IPS-18a (cell line): ENCODE data around the gene EPHA1.

ENCODE experiments used
- H3K27ac ChIP-seq: one replicate; pipeline ENCODE4 v1.5.1; 2013; ENCODE audit warnings: low read length
- H3K27me3 ChIP-seq: one replicate; pipeline ENCODE4 v1.6.1; 2013; ENCODE audit warnings: mild to moderate bottlenecking, low read length; ENCODE audit not compliant: control insufficient read depth, insufficient read depth
- H3K36me3 ChIP-seq: one replicate; pipeline ENCODE4 v1.6.1; 2013; ENCODE audit warnings: low read depth, low read length; ENCODE audit not compliant: control insufficient read depth
- H3K4me1 ChIP-seq: one replicate; pipeline ENCODE4 v1.6.1; 2013; ENCODE audit warnings: low read depth, low read length; ENCODE audit not compliant: control insufficient read depth
- H3K4me3 ChIP-seq: one replicate; pipeline ENCODE4 v1.5.1; 2013; ENCODE audit warnings: low read length
- H3K9ac ChIP-seq: one replicate; pipeline ENCODE4 v1.6.1; 2013; ENCODE audit warnings: mild to moderate bottlenecking, low read length, moderate library complexity
- H3K9me3 ChIP-seq: one replicate; pipeline ENCODE4 v1.6.1; 2013; ENCODE audit warnings: low read depth, low read length; ENCODE audit not compliant: control insufficient read depth

The EPHA1 gene

DNA sequence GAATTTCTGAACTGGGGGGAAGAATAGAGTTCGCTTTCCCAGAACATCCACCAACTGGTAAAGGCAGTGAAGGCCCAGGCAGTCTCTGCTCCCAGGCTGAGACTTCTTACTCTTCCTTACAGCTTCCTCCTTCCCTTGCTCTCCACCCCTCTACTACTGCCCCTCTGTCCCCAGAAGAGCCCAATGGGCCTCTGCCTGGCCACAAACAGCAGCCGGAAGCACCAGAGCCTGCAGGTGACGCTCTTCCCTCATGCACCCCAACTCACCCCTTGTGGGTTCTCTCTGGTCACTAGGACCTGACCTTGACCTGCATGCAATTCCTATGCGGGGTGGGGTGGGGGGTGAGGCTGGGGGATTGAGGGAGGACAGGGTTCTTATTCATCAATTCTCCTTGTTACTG lies 62.6 kb downstream of the EPHA1 start:
- H3K36me3 ChIP-seq: no peaks in the 10 kb centered on the region
- no peaks in the 10 kb centered on the region for H3K4me1 ChIP-seq
- H3K9ac ChIP-seq: no peak overlapping the region
- no peaks in the 10 kb centered on the region for H3K9me3 ChIP-seq
- no peak overlapping the region for H3K27ac ChIP-seq
- peaks cover 14% of the 10 kb centered on the region for H3K27me3 ChIP-seq
- no peak overlapping the region for H3K4me3 ChIP-seq

DNA sequence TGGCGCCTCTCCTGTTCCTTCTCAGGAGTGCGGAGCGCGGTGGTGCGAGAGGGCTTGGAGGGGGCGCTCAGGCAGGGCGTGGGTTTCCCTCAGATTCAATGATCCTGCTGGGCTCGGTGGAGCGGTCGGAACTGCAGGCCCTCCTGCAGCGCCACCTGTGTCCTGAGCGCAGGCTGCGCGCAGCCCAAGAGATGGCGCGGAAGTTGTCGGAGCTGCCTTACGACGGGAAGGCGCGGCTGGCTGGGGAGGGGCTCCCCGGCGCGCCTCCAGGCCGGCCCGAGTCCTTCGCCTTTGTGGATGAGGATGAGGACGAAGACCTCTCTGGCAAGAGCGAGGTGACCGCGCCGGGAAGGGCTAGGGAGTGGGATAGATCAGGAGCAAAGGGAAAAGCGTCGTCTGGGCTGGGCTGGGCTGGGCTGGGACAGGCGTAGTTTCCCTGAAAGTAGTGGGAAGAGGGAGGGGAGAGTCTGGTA lies 63.2 kb downstream of the EPHA1 start:
- H3K4me3 ChIP-seq: peak overlapping the region; percentile 55
- H3K27me3 ChIP-seq: peaks cover 14% of the 10 kb centered on the region
- H3K9ac ChIP-seq: no peak overlapping the region
- H3K27ac ChIP-seq: no peak overlapping the region
- H3K4me1 ChIP-seq: no peaks in the 10 kb centered on the region
- no peaks in the 10 kb centered on the region for H3K36me3 ChIP-seq
- H3K9me3 ChIP-seq: no peaks in the 10 kb centered on the region

DNA sequence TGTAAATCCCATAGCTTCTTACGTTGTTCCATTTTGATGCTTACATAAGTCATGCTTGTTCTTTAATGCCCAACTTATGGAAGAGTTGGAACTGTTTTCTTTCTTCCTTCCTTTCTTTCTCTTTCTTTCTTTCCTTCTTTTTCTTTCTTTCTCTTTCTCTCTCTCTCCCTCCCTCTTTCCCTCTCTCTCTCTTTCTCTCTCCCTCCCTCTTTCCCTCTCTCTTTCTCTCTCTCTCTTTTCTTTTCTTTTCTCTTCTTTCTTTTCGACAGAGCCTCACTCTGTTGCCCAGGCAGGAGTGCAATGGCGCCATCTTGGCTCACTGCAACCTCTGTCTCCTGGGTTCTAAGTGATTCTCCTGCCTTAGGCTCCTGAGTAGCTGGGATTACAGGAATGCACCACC lies 65.1 kb downstream of the EPHA1 start:
- Histone ChIP-seq H3K9me3 (no peaks in the 10 kb centered on the region), H3K4me3 (no peak overlapping the region), H3K9ac (no peak overlapping the region), H3K27me3 (peaks cover 14% of the 10 kb centered on the region), H3K4me1 (no peaks in the 10 kb centered on the region), H3K36me3 (no peaks in the 10 kb centered on the region), H3K27ac (no peak overlapping the region)

DNA sequence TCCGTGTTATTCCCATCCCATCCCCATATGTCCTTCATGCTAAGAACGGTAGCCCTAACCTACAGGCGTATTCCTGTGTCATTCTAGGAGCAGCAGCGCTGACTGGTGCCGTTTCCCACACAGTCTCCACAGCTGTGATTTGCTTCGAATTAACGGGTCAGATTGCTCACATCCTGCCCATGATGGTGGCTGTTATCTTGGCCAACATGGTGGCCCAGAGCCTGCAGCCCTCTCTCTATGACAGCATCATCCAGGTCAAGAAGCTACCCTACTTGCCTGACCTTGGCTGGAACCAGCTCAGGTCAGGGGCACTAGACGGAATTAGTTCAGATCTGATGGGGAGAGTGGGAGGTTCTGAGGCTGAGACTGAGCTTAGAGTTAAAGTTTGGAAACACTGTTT lies 66.8 kb downstream of the EPHA1 start:
- no peak overlapping the region for H3K4me3 ChIP-seq
- no peaks in the 10 kb centered on the region for H3K4me1 ChIP-seq
- H3K9me3 ChIP-seq: no peaks in the 10 kb centered on the region
- no peak overlapping the region for H3K9ac ChIP-seq
- peaks cover 12% of the 10 kb centered on the region for H3K27me3 ChIP-seq
- H3K36me3 ChIP-seq: no peaks in the 10 kb centered on the region
- H3K27ac ChIP-seq: no peak overlapping the region
